22Rv1 (cell line): ENCODE data around the gene ADAMTS8.

Experiments used
- CTCF ChIP-seq: fragments of 450-650 bp; IDR thresholded peaks from 2 replicates; pipeline ENCODE4 v1.5.1; 2017; ENCODE audit warnings: mild to moderate bottlenecking
- ZFX ChIP-seq: fragments of 450-650 bp; IDR thresholded peaks from 2 replicates; pipeline ENCODE4 v1.6.1; 2017; ENCODE audit warnings: antibody characterized with exemption, borderline replicate concordance

DNA sequence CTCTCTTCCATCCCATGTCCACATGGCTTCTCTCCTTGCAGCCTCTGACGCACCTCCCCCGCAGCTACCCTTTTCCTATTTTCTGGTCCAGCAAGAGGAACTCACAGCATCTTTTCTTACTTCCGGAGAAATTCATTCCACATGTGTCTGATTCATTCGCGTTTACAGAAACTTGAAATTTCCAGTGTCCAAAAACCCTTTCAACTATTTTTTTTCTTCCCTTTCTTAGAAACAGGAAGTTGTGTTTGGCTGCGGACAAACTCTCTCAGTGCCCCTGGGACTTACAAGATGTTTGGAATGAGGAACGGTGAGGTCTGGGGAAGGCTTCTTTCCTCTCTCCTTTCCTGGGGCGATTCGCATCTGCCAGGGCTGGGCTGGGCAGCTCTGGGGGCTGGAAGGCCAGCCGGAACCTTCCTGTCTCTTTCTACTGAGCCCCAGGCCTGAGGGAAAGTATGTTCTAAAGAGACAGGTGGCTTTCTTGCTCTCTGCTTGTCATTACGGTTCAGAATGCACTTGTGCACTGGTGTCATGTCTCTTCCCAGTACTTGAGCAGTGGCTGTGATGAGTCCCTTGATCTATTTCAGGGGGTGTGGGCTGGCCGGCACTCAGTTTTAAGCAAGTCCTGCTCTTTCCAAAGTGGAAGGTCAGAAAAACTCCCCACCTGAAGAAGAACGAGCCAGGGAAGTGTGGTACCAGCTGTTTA lies 27.5 kb downstream of the ADAMTS8 start:
- TF ChIP-seq CTCF (no peak), ZFX (no peak)
